ENCODE measurements around the gene CALCB.

CALCB gene

GRCh38 chr11:15108592-15109130 lies 35.3 kb downstream of the CALCB start:
- no peak for DNase-seq (ENCODE audit: low spot score)
- in situ Hi-C loops (cut with MboI; ENCODE audit: low pct_unique_long_range_greater_than_20kb, low sequenced_read_pairs, unreplicated experiment): no loop called here
- TF ChIP-seq CTCF (IDR thresholded peaks at IDR 0.05; ENCODE audit: extremely low read depth, insufficient read depth, missing control alignments): no peak

GRCh38 chr11:15109602-15110001 lies 36.2 kb downstream of the CALCB start:
- no peak for DNase-seq (ENCODE audit: low spot score)
- TF ChIP-seq CTCF (IDR thresholded peaks at IDR 0.05; ENCODE audit: extremely low read depth, insufficient read depth, missing control alignments): no peak
- in situ Hi-C loops (cut with MboI; ENCODE audit: low pct_unique_long_range_greater_than_20kb, low sequenced_read_pairs, unreplicated experiment): no loop called here

- TF ChIP-seq CTCF (IDR thresholded peaks at IDR 0.05; ENCODE audit: extremely low read depth, insufficient read depth, missing control alignments): no peak
- DNase-seq (ENCODE audit: low spot score): no peak
- in situ Hi-C loops (cut with MboI; ENCODE audit: low pct_unique_long_range_greater_than_20kb, low sequenced_read_pairs, unreplicated experiment): no loop called here
Measured at GRCh38 chr11:15111215-15111614, 37.8 kb downstream of the CALCB start.

GRCh38 chr11:15112131-15112541 lies 38.7 kb downstream of the CALCB start:
- in situ Hi-C loops (cut with MboI; ENCODE audit: low pct_unique_long_range_greater_than_20kb, low sequenced_read_pairs, unreplicated experiment): no loop called here
- no peak for TF ChIP-seq CTCF (IDR thresholded peaks at IDR 0.05; ENCODE audit: extremely low read depth, insufficient read depth, missing control alignments)
- no peak for DNase-seq (ENCODE audit: low spot score)

GRCh38 chr11:15113381-15113780 lies 40.0 kb downstream of the CALCB start:
- in situ Hi-C loops (cut with MboI; ENCODE audit: low pct_unique_long_range_greater_than_20kb, low sequenced_read_pairs, unreplicated experiment): no loop called here
- peak; percentile 49 for DNase-seq (ENCODE audit: low spot score)
- TF ChIP-seq CTCF (IDR thresholded peaks at IDR 0.05; ENCODE audit: extremely low read depth, insufficient read depth, missing control alignments): no peak

GRCh38 chr11:15114501-15115475 lies 41.4 kb downstream of the CALCB start, which contains the start of gene INSC:
INSC (plus strand) TSS chr11:15114923; CDS start chr11:15149175, 34,252 bp downstream.
- DNase-seq (ENCODE audit: low spot score): no peak
- no peak for TF ChIP-seq CTCF (IDR thresholded peaks at IDR 0.05; ENCODE audit: extremely low read depth, insufficient read depth, missing control alignments)
- in situ Hi-C loops (cut with MboI; ENCODE audit: low pct_unique_long_range_greater_than_20kb, low sequenced_read_pairs, unreplicated experiment): no loop called here

Measured in GM13977 (cell line).